ENCODE measurements around the gene PLCH1. TPM values are rescaled to one million over a fixed set of nuclear protein-coding genes. Genes with fewer than 3 reads are reported as not detected.

Gene PLCH1
- total and polyA plus RNA-seq, 2 experiments from 2014 or later: 8.1 to 25.3 TPM

DNA sequence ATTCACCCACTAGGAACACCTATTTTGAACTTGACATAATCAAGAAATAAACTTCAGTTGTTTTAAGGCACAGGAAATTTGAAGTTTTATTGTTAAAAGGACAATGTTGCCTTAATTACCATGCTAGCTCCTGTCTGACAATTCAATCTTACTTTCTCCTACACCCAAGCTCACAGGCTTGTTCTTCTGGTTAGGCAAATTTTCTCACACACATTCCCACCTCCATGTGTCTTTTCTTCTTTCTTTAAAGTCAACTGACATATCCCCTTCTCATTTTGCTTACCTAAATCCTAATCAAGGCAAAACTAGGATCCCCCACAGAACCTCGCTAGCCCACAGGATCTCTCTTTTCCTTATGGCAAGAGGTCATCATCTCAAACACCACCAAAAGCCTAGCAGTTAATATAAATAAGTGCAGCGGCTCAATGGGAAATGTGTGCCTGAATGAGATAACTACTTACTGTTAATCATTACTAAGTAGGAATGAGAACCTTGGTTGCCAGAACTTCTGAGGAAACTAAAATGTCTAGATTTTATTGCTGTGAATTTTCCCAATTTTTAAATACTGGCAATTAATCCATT, 189.3 kb downstream of the PLCH1 start:
- Histone ChIP-seq H3K4me3 (no peak overlapping the region), H4K20me1 (replicated peaks; ENCODE audit: insufficient read depth) (no peaks in the 10 kb centered on the region)
- TF ChIP-seq, protein P1, sequence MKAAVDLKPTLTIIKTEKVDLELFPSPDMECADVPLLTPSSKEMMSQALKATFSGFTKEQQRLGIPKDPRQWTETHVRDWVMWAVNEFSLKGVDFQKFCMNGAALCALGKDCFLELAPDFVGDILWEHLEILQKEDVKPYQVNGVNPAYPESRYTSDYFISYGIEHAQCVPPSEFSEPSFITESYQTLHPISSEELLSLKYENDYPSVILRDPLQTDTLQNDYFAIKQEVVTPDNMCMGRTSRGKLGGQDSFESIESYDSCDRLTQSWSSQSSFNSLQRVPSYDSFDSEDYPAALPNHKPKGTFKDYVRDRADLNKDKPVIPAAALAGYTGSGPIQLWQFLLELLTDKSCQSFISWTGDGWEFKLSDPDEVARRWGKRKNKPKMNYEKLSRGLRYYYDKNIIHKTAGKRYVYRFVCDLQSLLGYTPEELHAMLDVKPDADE (IDR thresholded peaks at IDR 0.05): no peak
- TF ChIP-seq JUNB (IDR thresholded peaks at IDR 0.05; ENCODE audit: unreplicated experiment): no peak

DNA sequence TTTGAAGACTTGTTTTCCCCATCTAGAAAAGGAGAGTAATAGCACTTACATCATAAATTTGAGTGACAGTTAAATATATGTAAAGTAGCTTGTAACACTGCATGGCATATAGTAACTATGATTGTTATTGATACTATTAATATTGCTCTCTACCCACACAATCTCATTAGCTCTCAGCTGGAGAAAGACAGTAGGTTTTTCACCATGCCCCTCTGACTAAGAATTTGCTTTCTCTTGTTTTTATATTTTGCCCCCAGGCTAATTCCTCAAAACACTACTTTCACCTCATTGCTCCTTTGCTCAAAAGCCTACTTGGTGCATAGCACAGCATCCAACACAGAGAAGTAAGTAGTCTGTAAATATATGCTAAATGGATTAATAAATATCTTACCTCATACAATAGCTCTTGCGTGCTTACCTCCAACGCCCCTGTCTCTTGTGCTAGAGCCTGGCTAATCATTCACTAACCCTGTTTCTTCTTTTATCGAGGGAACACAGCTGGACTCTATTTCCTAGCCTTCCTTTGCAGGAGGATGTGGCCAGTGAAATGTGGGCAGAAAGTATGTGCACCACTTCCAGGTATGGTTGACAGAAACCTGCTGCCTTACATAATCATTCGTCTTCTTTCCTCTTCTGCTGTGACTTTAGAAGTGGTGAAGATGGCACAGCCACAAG, 190.0 kb downstream of the PLCH1 start:
- Mint-ChIP-seq H3K36me3 (ENCODE audit: low read depth) (peaks cover 7% of the 10 kb centered on the region; the same call in 1 of the 3 replicates), H3K4me1 (no peaks in the 10 kb centered on the region)
- 0 out of 2 replicates have a peak overlapping the region, but pooled peaks have one; percentile 40 for H3K27ac ChIP-seq (ENCODE audit: low read depth)
- TF ChIP-seq CREB1 (CRISPR knock-in tag; IDR thresholded peaks at IDR 0.05; ENCODE audit: low read depth) (no peak), JUNB (IDR thresholded peaks at IDR 0.05; ENCODE audit: unreplicated experiment) (no peak), NANOG (IDR thresholded peaks at IDR 0.05; ENCODE audit: borderline replicate concordance) (no peak), POLR2AphosphoS5 (IDR thresholded peaks at IDR 0.05; ENCODE audit: low read depth) (no peak)
- TF ChIP-seq, protein P2, sequence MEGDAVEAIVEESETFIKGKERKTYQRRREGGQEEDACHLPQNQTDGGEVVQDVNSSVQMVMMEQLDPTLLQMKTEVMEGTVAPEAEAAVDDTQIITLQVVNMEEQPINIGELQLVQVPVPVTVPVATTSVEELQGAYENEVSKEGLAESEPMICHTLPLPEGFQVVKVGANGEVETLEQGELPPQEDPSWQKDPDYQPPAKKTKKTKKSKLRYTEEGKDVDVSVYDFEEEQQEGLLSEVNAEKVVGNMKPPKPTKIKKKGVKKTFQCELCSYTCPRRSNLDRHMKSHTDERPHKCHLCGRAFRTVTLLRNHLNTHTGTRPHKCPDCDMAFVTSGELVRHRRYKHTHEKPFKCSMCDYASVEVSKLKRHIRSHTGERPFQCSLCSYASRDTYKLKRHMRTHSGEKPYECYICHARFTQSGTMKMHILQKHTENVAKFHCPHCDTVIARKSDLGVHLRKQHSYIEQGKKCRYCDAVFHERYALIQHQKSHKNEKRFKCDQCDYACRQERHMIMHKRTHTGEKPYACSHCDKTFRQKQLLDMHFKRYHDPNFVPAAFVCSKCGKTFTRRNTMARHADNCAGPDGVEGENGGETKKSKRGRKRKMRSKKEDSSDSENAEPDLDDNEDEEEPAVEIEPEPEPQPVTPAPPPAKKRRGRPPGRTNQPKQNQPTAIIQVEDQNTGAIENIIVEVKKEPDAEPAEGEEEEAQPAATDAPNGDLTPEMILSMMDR (conservative IDR thresholded peaks at IDR 0.05; ENCODE audit: low read depth in 2 of 2): no peak
- TF ChIP-seq, protein P3, sequence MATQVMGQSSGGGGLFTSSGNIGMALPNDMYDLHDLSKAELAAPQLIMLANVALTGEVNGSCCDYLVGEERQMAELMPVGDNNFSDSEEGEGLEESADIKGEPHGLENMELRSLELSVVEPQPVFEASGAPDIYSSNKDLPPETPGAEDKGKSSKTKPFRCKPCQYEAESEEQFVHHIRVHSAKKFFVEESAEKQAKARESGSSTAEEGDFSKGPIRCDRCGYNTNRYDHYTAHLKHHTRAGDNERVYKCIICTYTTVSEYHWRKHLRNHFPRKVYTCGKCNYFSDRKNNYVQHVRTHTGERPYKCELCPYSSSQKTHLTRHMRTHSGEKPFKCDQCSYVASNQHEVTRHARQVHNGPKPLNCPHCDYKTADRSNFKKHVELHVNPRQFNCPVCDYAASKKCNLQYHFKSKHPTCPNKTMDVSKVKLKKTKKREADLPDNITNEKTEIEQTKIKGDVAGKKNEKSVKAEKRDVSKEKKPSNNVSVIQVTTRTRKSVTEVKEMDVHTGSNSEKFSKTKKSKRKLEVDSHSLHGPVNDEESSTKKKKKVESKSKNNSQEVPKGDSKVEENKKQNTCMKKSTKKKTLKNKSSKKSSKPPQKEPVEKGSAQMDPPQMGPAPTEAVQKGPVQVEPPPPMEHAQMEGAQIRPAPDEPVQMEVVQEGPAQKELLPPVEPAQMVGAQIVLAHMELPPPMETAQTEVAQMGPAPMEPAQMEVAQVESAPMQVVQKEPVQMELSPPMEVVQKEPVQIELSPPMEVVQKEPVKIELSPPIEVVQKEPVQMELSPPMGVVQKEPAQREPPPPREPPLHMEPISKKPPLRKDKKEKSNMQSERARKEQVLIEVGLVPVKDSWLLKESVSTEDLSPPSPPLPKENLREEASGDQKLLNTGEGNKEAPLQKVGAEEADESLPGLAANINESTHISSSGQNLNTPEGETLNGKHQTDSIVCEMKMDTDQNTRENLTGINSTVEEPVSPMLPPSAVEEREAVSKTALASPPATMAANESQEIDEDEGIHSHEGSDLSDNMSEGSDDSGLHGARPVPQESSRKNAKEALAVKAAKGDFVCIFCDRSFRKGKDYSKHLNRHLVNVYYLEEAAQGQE (IDR thresholded peaks at IDR 0.05; ENCODE audit: unreplicated experiment): no peak
- TF ChIP-seq, protein P1 (IDR thresholded peaks at IDR 0.05): no peak

More for the DNA sequence above, 189.3 kb downstream of the PLCH1 start:
- Histone ChIP-seq H3K27me3 (ENCODE audit: insufficient read depth) (no peaks in the 10 kb centered on the region), H3K36me3 (ENCODE audit: insufficient read depth) (no peaks in the 10 kb centered on the region), H3K9me2 (ENCODE audit: insufficient read depth) (no peaks in the 10 kb centered on the region), H3K79me2 (replicated peaks; ENCODE audit: insufficient read depth) (no peaks in the 10 kb centered on the region), H3K4me1 (ENCODE audit: insufficient read depth) (no peaks in the 10 kb centered on the region), H3K4me2 (no peak overlapping the region), H3K27ac (ENCODE audit: low read depth) (peak overlapping the region; percentile 40; the same call in 1 of the 2 replicates), H3F3A (replicated peaks; ENCODE audit: low read depth) (no peaks in the 10 kb centered on the region), H2AFZ (no peak overlapping the region)
- no peaks in the 10 kb centered on the region for H3K9me3 Mint-ChIP-seq
- H3K4me3 Mint-ChIP-seq: no peak overlapping the region
- ATAC-seq (no peak), DNase-seq (ENCODE audit: low spot score) (no peak)
- H3K27me3 Mint-ChIP-seq (ENCODE audit: insufficient read depth, low read depth, poor library complexity): no peaks in the 10 kb centered on the region
- no peak overlapping the region for H3K27ac Mint-ChIP-seq
- peaks cover 7% of the 10 kb centered on the region; the same call in 1 of the 3 replicates for H3K36me3 Mint-ChIP-seq (ENCODE audit: low read depth)
- H3K4me1 Mint-ChIP-seq: no peaks in the 10 kb centered on the region

More for the DNA sequence above, 190.0 kb downstream of the PLCH1 start:
- Histone ChIP-seq H3K27me3 (ENCODE audit: insufficient read depth) (no peaks in the 10 kb centered on the region), H3K4me3 (no peak overlapping the region), H3K4me2 (no peak overlapping the region), H3K36me3 (ENCODE audit: insufficient read depth) (no peaks in the 10 kb centered on the region), H2AFZ (no peak overlapping the region), H4K20me1 (replicated peaks; ENCODE audit: insufficient read depth) (no peaks in the 10 kb centered on the region), H3K4me1 (ENCODE audit: insufficient read depth) (no peaks in the 10 kb centered on the region), H3K9me2 (ENCODE audit: insufficient read depth) (no peaks in the 10 kb centered on the region), H3F3A (replicated peaks; ENCODE audit: low read depth) (no peaks in the 10 kb centered on the region), H3K79me2 (replicated peaks; ENCODE audit: insufficient read depth) (no peaks in the 10 kb centered on the region)
- Mint-ChIP-seq H3K27me3 (ENCODE audit: insufficient read depth, low read depth, poor library complexity) (no peaks in the 10 kb centered on the region), H3K9me3 (no peaks in the 10 kb centered on the region), H3K4me3 (no peak overlapping the region), H3K27ac (no peak overlapping the region)
- ATAC-seq (no peak), DNase-seq (ENCODE audit: low spot score) (no peak)
